SK-N-SH (cell line): ENCODE results near the gene KCTD3. TPM values are rescaled to one million over a fixed set of nuclear protein-coding genes. Genes with fewer than 3 reads are reported as not detected.

ENCODE experiments used
- CTCF ChIA-PET: fragments of 300-600, 350-600 bp; formaldehyde crosslinking; extraction: SDS; loops from one replicate; lab custom pipeline; 2021; lab: Yijun Ruan, JAX
- POLR2A ChIA-PET: fragments of 350-600 bp; sonication (Branson Sonifier 250); formaldehyde crosslinking; extraction: SDS; loops from one replicate; lab custom pipeline; 2020; ENCODE audit warnings: antibody characterized with exemption, inconsistent platforms; lab: Yijun Ruan, JAX
- DNase-seq: peaks from one replicate; pipeline ENCODE4 v3.0.0; 2012
- H2AFZ ChIP-seq: fragments of 200-600 bp; sonication (generic); 2 replicates; pipeline ENCODE4 v1.8.1; 2016; ENCODE audit warnings: antibody characterized with exemption, mild to moderate bottlenecking, low read depth
- H3F3A ChIP-seq: fragments of 200-600 bp; sonication (generic); replicated peaks from 2 replicates; pipeline ENCODE3; 2016; ENCODE audit warnings: antibody characterized with exemption, mild to moderate bottlenecking; ENCODE audit not compliant: insufficient read depth
- H3K27ac ChIP-seq, 2 experiments: fragments of 200-500 bp in 1 of 2; fragments of 200-600 bp in 1 of 2; sonication (Bioruptor generic) in 1 of 2; sonication (generic), shearing (Covaris generic) in 1 of 2; 2 replicates each; pipeline versions ENCODE4 v1.5.1 to v1.6.1; 2014 to 2016; ENCODE audit warnings: low read depth in 2 of 2, inconsistent platforms in 1 of 2, low read length in 1 of 2, mild to moderate bottlenecking in 1 of 2, mixed read lengths in 1 of 2
- H3K27me3 ChIP-seq: fragments of 200-600 bp; sonication (generic), shearing (Covaris generic); 2 replicates; pipeline ENCODE4 v1.6.1; 2016; ENCODE audit warnings: mixed run types; ENCODE audit not compliant: insufficient read depth
- H3K36me3 ChIP-seq, 2 experiments: fragments of 200-500 bp in 1 of 2; fragments of 200-600 bp in 1 of 2; sonication (Bioruptor generic) in 1 of 2; sonication (generic) in 1 of 2; replicated peaks in 1 of 2; 2 replicates each; pipeline versions ENCODE3 to v1.5.1; 2014 to 2016; ENCODE audit warnings: low read length in 1 of 2, mild to moderate bottlenecking in 1 of 2; ENCODE audit not compliant: insufficient read depth in 2 of 2, control insufficient read depth in 1 of 2
- H3K4me1 ChIP-seq, 2 experiments: fragments of 200-500 bp in 1 of 2; fragments of 200-600 bp in 1 of 2; sonication (Bioruptor generic) in 1 of 2; sonication (generic), shearing (Covaris generic) in 1 of 2; 2 replicates each; pipeline versions ENCODE4 v1.5.1 to v1.6.1; 2014 to 2016; ENCODE audit warnings: low read depth in 1 of 2, low read length in 1 of 2, mixed run types in 1 of 2; ENCODE audit not compliant: insufficient read depth in 2 of 2, control insufficient read depth in 1 of 2
- H3K4me2 ChIP-seq: fragments of 200-600 bp; sonication (generic), shearing (Covaris generic); 2 replicates; pipeline ENCODE4 v1.6.1; 2017; ENCODE audit warnings: mixed run types
- H3K4me3 ChIP-seq, 2 experiments: fragments of 200-500 bp in 1 of 2; fragments of 200-600 bp in 1 of 2; sonication (Bioruptor generic) in 1 of 2; sonication (generic), shearing (Covaris generic) in 1 of 2; 2 replicates each; pipeline versions ENCODE4 v1.5.1 to v1.8.1; 2014 to 2016; ENCODE audit warnings: low read depth in 2 of 2, inconsistent platforms in 1 of 2, low read length in 1 of 2, mild to moderate bottlenecking in 1 of 2, mixed read lengths in 1 of 2, moderate library complexity in 1 of 2
- H3K79me2 ChIP-seq: fragments of 200-600 bp; sonication (generic); 2 replicates; pipeline ENCODE4 v1.8.1; 2017; ENCODE audit warnings: mild to moderate bottlenecking; ENCODE audit not compliant: insufficient read depth
- H3K9ac ChIP-seq: fragments of 200-600 bp; sonication (generic); 2 replicates; pipeline ENCODE4 v1.6.1; 2017; ENCODE audit warnings: mixed run types
- H3K9me2 ChIP-seq: fragments of 200-600 bp; sonication (generic); 2 replicates; pipeline ENCODE4 v1.6.1; 2017; ENCODE audit warnings: mixed run types
- H3K9me3 ChIP-seq: fragments of 200-600 bp; sonication (generic); 2 replicates; pipeline ENCODE4 v1.6.1; 2017; ENCODE audit warnings: mixed run types, mild to moderate bottlenecking, moderate library complexity
- H4K20me1 ChIP-seq: fragments of 200-600 bp; sonication (generic); 2 replicates; pipeline ENCODE4 v1.6.1; 2017; ENCODE audit warnings: mild to moderate bottlenecking, mixed run types; ENCODE audit not compliant: insufficient read depth
- ELF1 ChIP-seq: IDR thresholded peaks from 2 replicates; pipeline ENCODE4 v1.4.0; 2012
- EP300 ChIP-seq, 2 experiments: IDR thresholded peaks; 2 replicates each; pipeline versions ENCODE4 v1.4.0 to v1.6.1; 2012; ENCODE audit warnings: borderline replicate concordance in 1 of 2, low read depth in 1 of 2, low read length in 1 of 2
- FOSL2 ChIP-seq: IDR thresholded peaks from 2 replicates; pipeline ENCODE4 v1.4.0; 2012; ENCODE audit warnings: low read depth, mild to moderate bottlenecking, moderate library complexity, borderline replicate concordance
- FOXJ3 ChIP-seq: sonication (generic); formaldehyde crosslinking; IDR thresholded peaks from 2 replicates; pipeline ENCODE4 v1.5.1; 2020; ENCODE audit warnings: mild to moderate bottlenecking, missing genetic modification reagents
- FOXM1 ChIP-seq: IDR thresholded peaks from 2 replicates; pipeline ENCODE4 v1.4.0; 2012; ENCODE audit warnings: low read depth, mild to moderate bottlenecking
- MEF2A ChIP-seq: IDR thresholded peaks from 2 replicates; pipeline ENCODE4 v1.4.0; 2012; ENCODE audit warnings: low read depth, borderline replicate concordance
- MXI1 ChIP-seq: IDR thresholded peaks from 2 replicates; pipeline ENCODE4 v1.6.1; 2012; ENCODE audit warnings: mild to moderate bottlenecking, low read depth, low read length, improper control_type of control experiment
- NRF1 ChIP-seq: IDR thresholded peaks from 2 replicates; pipeline ENCODE4 v1.6.1; 2012; ENCODE audit warnings: low read depth, mild to moderate bottlenecking, low read length
- POLR2AphosphoS5 ChIP-seq: IDR thresholded peaks from 2 replicates; pipeline ENCODE4 v1.6.1; 2012; ENCODE audit warnings: low read depth, low read length
- SMC3 ChIP-seq: IDR thresholded peaks from 2 replicates; pipeline ENCODE4 v1.6.1; 2012; ENCODE audit warnings: low read depth, low read length, improper control_type of control experiment
- TAF1 ChIP-seq: IDR thresholded peaks from 2 replicates; pipeline ENCODE4 v1.6.1; 2012; ENCODE audit warnings: low read depth, mild to moderate bottlenecking, low read length, moderate library complexity, borderline replicate concordance
- TCF12 ChIP-seq: IDR thresholded peaks from 2 replicates; pipeline ENCODE4 v1.4.0; 2012
- YY1 ChIP-seq: IDR thresholded peaks from 2 replicates; pipeline ENCODE4 v1.4.0; 2012; ENCODE audit warnings: low read depth, mild to moderate bottlenecking
- WGBS: methylation state at CpG from one replicate; pipeline ENCODE4 v1.1.6; 2017; ENCODE audit warnings: low lambda C conversion rate; 5-methylcytosine and 5-hydroxymethylcytosine counted together
- polyA plus RNA-seq, 3 experiments: library from polyadenylated mRNA; depleted of rRNA; stranded (reverse); fragments of >200 nt; gene quantifications; 2 replicates each; pipeline ENCODE4 v1.2.3, GENCODE V29; 2012
- TF ChIP-seq, protein P1 (sequence below): fragments of 200-600 bp; sonication (generic); IDR thresholded peaks from 2 replicates; pipeline ENCODE4 v1.6.1; 2017; ENCODE audit warnings: antibody characterized with exemption, mild to moderate bottlenecking, moderate library complexity
- TF ChIP-seq, protein P2 (sequence below): fragments of 150-350 bp; IDR thresholded peaks from 2 replicates; pipeline ENCODE4 v1.6.1; 2016; ENCODE audit warnings: mild to moderate bottlenecking, low read depth, low read length
- TF ChIP-seq, protein P3 (sequence below): IDR thresholded peaks from 2 replicates; pipeline ENCODE4 v1.4.0; 2012; ENCODE audit warnings: low read depth, borderline replicate concordance
- TF ChIP-seq, protein P4 (sequence below): IDR thresholded peaks from 2 replicates; pipeline ENCODE4 v1.6.1; 2012; ENCODE audit warnings: mild to moderate bottlenecking, low read depth, low read length, moderate library complexity
- TF ChIP-seq, protein P5 (sequence below): IDR thresholded peaks from 2 replicates; pipeline ENCODE4 v1.4.0; 2012; ENCODE audit warnings: low read depth, borderline replicate concordance

Gene KCTD3
- polyA plus RNA-seq, 1 of the 3 experiments (the other 2 are of a cell fraction), result 34.8 TPM

DNA sequence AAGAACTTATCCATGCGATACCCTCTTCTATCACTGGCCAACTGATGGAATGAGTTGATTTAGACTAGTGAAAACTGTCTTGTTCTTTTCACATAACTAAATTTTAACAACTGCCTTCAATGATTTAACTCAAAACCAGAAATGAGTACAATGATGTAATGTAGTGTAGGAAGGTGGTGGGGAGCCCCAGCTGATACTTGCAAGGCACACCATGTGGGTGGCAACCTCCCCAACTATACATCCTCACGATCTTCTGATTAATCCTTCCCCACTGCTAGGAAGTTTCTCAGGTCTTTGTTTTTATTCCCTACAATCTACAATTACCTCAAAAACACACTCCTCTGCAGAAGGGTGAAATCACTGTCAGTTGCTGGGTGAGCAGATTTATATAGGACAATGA, 100.7 kb downstream of the KCTD3 start (continued):
- TF ChIP-seq, protein P1, sequence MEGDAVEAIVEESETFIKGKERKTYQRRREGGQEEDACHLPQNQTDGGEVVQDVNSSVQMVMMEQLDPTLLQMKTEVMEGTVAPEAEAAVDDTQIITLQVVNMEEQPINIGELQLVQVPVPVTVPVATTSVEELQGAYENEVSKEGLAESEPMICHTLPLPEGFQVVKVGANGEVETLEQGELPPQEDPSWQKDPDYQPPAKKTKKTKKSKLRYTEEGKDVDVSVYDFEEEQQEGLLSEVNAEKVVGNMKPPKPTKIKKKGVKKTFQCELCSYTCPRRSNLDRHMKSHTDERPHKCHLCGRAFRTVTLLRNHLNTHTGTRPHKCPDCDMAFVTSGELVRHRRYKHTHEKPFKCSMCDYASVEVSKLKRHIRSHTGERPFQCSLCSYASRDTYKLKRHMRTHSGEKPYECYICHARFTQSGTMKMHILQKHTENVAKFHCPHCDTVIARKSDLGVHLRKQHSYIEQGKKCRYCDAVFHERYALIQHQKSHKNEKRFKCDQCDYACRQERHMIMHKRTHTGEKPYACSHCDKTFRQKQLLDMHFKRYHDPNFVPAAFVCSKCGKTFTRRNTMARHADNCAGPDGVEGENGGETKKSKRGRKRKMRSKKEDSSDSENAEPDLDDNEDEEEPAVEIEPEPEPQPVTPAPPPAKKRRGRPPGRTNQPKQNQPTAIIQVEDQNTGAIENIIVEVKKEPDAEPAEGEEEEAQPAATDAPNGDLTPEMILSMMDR, result no peak
- TF ChIP-seq SMC3 (no peak), ELF1 (no peak)

DNA sequence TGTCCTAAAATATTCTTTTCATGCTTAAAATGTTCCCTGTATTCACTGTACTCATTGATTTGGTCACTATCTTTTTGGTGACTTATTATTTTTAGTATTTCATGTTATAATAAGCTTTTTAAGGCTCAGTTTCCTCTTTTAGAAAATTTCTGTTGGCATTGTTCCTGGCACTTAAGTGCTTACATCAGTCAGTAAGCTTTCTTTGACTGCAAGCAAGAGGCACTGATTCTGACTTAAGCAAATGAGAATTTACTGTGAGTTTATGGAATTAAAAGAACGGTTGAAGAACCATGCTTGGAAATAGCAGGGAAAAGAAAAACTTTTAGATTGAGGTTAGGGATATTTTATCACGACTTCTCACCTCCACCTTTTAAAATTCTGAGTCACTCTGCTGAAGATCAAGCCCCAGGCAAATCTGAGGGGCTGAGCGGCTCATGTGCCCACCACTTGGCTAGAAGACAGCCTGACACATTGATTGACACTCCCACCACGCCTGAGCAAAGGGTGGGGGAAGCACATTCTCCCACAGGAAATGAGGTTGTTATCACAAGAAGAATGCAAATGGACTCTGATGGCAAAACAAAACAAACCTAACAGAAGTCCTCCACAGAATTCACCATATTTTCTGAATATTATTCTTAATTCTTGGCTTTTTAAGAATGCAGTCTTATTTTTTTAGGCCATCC, 102.8 kb downstream of the KCTD3 start:
- H3K27ac ChIP-seq, result no peak overlapping the region
- no peak overlapping the region for H2AFZ ChIP-seq
- no peaks in the 10 kb centered on the region for H3K36me3 ChIP-seq
- WGBS, result 39% methylated on average over 4 of the region's 4 CpGs
- no peak overlapping the region for H3K9ac ChIP-seq
- DNase-seq, result no peak
- CTCF ChIA-PET, result no interaction called here
- no peaks in the 10 kb centered on the region for H4K20me1 ChIP-seq
- POLR2A ChIA-PET, result no interaction called here
- no peak overlapping the region for H3K4me3 ChIP-seq
- H3F3A ChIP-seq, result no peaks in the 10 kb centered on the region
- no peak overlapping the region for H3K4me2 ChIP-seq
- peaks cover 0 to 4% of the 10 kb centered on the region in 2 experiments; a peak in 1 of 4 replicates for H3K4me1 ChIP-seq
- no peaks in the 10 kb centered on the region for H3K9me3 ChIP-seq
- no peaks in the 10 kb centered on the region for H3K9me2 ChIP-seq
- H3K27me3 ChIP-seq, result no peaks in the 10 kb centered on the region
- no peaks in the 10 kb centered on the region for H3K79me2 ChIP-seq
- TF ChIP-seq, protein P1, result no peak
- TF ChIP-seq TAF1 (no peak), NRF1 (no peak), MXI1 (no peak), MEF2A (no peak), FOXJ3 (no peak), FOSL2 (no peak), EP300 (IDR thresholded peaks at IDR 0.05; ENCODE audit: borderline replicate concordance in 1 of 2, low read depth in 1 of 2, low read length in 1 of 2) (no peak), POLR2AphosphoS5 (no peak), FOXM1 (no peak), TCF12 (no peak), YY1 (no peak), SMC3 (no peak)
- TF ChIP-seq, protein P2, sequence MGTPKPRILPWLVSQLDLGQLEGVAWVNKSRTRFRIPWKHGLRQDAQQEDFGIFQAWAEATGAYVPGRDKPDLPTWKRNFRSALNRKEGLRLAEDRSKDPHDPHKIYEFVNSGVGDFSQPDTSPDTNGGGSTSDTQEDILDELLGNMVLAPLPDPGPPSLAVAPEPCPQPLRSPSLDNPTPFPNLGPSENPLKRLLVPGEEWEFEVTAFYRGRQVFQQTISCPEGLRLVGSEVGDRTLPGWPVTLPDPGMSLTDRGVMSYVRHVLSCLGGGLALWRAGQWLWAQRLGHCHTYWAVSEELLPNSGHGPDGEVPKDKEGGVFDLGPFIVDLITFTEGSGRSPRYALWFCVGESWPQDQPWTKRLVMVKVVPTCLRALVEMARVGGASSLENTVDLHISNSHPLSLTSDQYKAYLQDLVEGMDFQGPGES, result no peak
- TF ChIP-seq, protein P3, sequence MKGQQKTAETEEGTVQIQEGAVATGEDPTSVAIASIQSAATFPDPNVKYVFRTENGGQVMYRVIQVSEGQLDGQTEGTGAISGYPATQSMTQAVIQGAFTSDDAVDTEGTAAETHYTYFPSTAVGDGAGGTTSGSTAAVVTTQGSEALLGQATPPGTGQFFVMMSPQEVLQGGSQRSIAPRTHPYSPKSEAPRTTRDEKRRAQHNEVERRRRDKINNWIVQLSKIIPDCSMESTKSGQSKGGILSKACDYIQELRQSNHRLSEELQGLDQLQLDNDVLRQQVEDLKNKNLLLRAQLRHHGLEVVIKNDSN, result no peak
- TF ChIP-seq, protein P4, sequence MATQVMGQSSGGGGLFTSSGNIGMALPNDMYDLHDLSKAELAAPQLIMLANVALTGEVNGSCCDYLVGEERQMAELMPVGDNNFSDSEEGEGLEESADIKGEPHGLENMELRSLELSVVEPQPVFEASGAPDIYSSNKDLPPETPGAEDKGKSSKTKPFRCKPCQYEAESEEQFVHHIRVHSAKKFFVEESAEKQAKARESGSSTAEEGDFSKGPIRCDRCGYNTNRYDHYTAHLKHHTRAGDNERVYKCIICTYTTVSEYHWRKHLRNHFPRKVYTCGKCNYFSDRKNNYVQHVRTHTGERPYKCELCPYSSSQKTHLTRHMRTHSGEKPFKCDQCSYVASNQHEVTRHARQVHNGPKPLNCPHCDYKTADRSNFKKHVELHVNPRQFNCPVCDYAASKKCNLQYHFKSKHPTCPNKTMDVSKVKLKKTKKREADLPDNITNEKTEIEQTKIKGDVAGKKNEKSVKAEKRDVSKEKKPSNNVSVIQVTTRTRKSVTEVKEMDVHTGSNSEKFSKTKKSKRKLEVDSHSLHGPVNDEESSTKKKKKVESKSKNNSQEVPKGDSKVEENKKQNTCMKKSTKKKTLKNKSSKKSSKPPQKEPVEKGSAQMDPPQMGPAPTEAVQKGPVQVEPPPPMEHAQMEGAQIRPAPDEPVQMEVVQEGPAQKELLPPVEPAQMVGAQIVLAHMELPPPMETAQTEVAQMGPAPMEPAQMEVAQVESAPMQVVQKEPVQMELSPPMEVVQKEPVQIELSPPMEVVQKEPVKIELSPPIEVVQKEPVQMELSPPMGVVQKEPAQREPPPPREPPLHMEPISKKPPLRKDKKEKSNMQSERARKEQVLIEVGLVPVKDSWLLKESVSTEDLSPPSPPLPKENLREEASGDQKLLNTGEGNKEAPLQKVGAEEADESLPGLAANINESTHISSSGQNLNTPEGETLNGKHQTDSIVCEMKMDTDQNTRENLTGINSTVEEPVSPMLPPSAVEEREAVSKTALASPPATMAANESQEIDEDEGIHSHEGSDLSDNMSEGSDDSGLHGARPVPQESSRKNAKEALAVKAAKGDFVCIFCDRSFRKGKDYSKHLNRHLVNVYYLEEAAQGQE, result no peak
- TF ChIP-seq, protein P5, sequence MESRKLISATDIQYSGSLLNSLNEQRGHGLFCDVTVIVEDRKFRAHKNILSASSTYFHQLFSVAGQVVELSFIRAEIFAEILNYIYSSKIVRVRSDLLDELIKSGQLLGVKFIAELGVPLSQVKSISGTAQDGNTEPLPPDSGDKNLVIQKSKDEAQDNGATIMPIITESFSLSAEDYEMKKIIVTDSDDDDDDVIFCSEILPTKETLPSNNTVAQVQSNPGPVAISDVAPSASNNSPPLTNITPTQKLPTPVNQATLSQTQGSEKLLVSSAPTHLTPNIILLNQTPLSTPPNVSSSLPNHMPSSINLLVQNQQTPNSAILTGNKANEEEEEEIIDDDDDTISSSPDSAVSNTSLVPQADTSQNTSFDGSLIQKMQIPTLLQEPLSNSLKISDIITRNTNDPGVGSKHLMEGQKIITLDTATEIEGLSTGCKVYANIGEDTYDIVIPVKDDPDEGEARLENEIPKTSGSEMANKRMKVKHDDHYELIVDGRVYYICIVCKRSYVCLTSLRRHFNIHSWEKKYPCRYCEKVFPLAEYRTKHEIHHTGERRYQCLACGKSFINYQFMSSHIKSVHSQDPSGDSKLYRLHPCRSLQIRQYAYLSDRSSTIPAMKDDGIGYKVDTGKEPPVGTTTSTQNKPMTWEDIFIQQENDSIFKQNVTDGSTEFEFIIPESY, result no peak
